ENCODE data around the gene NRCAM. TPM values are rescaled to one million over a fixed set of nuclear protein-coding genes. Genes with fewer than 3 reads are reported as not detected.

NRCAM gene
- total and polyA plus RNA-seq, 2 of the 8 experiments (the other 6 are each of a cell fraction or from before 2014, with no cell fraction given) = 2.7 to 3.8 TPM

DNA sequence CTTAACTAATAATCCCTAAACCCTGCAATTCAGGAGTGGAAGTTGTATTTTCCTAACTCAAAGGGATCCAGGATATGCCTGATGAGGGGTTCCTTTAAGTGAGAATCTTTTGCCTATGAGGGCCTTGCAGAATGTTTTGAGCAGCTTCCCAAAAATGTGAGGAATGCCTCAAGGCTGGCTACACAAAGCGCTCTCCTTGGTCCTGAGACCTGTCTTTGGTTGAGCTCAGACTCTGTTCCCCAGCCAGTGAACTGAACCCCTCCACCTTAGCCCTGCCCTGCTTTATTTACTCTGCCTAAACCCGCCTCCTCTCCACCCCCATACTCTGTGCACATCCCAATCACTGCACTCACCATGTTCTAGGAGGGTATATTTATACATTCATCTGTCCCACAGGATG lies 108.6 kb downstream of the NRCAM start:
- Histone ChIP-seq H3K36me3 (ENCODE audit: control insufficient read depth in 2 of 4, insufficient read depth in 4 of 4, low read length in 3 of 4) (no peaks in the 10 kb centered on the region), H3K23me2 (ENCODE audit: low read depth, low read length) (no peaks in the 10 kb centered on the region; the same call in 1 of the 2 replicates), H3K23ac (ENCODE audit: insufficient read length) (no peak overlapping the region), H3K4me2 (ENCODE audit: insufficient read depth in 1 of 2, low read depth in 2 of 2, low read length in 2 of 2) (no peak overlapping the region), H3K27me3 (replicated peaks in 1 of 4; ENCODE audit: control insufficient read depth in 3 of 4, extremely low read depth in 1 of 4, insufficient read depth in 3 of 4, low read length in 3 of 4) (no peaks in the 10 kb centered on the region), H3K56ac (replicated peaks; ENCODE audit: insufficient read length, low read depth, low read length) (no peak overlapping the region), H2AK5ac (ENCODE audit: low read depth, low read length) (no peak overlapping the region), H3K9me3 (ENCODE audit: insufficient read depth in 2 of 2, low read depth in 1 of 2, low read length in 1 of 2) (no peaks in the 10 kb centered on the region), H2BK120ac (replicated peaks; ENCODE audit: low read depth, low read length) (no peak overlapping the region), H3K4me1 (replicated peaks in 1 of 4; ENCODE audit: control insufficient read depth in 3 of 4, insufficient read depth in 4 of 4, low read length in 3 of 4) (peaks cover 0 to 6% (median 6%) of the 10 kb centered on the region in 4 experiments; a peak in 4 of 7 replicates), H2BK20ac (ENCODE audit: low read length) (no peak overlapping the region), H2BK12ac (ENCODE audit: low read depth, low read length) (no peak overlapping the region), H3K4ac (replicated peaks; ENCODE audit: insufficient read length, low read depth, low read length) (no peak overlapping the region), H2BK5ac (ENCODE audit: low read depth, low read length) (no peak overlapping the region), H3K79me1 (ENCODE audit: low read depth, low read length) (no peaks in the 10 kb centered on the region), H3K18ac (ENCODE audit: extremely low read depth, low read length) (no peak overlapping the region), H2AFZ (ENCODE audit: low read length) (no peak overlapping the region), H4K20me1 (replicated peaks in 1 of 2; ENCODE audit: control insufficient read depth in 1 of 2, insufficient read depth in 2 of 2, low read length in 2 of 2) (no peaks in the 10 kb centered on the region), H3K79me2 (ENCODE audit: control insufficient read depth in 1 of 2, insufficient read depth in 2 of 2, low read length in 2 of 2) (no peaks in the 10 kb centered on the region), H2BK15ac (ENCODE audit: low read length) (0 out of 2 replicates have a peak overlapping the region, but pooled peaks have one; percentile 1), H3K14ac (ENCODE audit: insufficient read length) (no peak overlapping the region), H3K9ac (replicated peaks in 1 of 4; ENCODE audit: extremely low read depth in 1 of 4, low read depth in 3 of 4, low read length in 3 of 4) (no peak overlapping the region), H4K91ac (replicated peaks; ENCODE audit: insufficient read length, low read length) (no peak overlapping the region), H3K27ac (ENCODE audit: low read depth, low read length) (no peak overlapping the region), H4K8ac (ENCODE audit: extremely low read depth, insufficient read depth, low read length) (no peak overlapping the region), H4K5ac (ENCODE audit: insufficient read length, low read depth, low read length) (no peak overlapping the region), H3K4me3 (ENCODE audit: extremely low read depth in 1 of 4, insufficient read depth in 2 of 4, low read depth in 3 of 4, low read length in 4 of 4) (no peak overlapping the region)
- FAIRE-seq (peak; percentile 92), DNase-seq (ENCODE audit: low read depth in 1 of 2, low spot score in 2 of 2) (peak; percentile 49 to 76)
- TF ChIP-seq TEAD4 (IDR thresholded peaks at IDR 0.05; ENCODE audit: low read depth, low read length) (peak; percentile 99), EP300 (IDR thresholded peaks at IDR 0.05; ENCODE audit: borderline replicate concordance in 1 of 2, low read depth in 2 of 2, low read length in 2 of 2) (0 out of 3 replicates have a peak, but pooled peaks of 1 of the 2 experiments have one; percentile 53), CREB1 (IDR thresholded peaks at IDR 0.05) (peak; percentile 55; the same call in 1 of the 2 replicates), SP1 (IDR thresholded peaks at IDR 0.05; ENCODE audit: low read depth, low read length) (peak; percentile 41; the same call in 1 of the 2 replicates), KDM5A (IDR thresholded peaks at IDR 0.05; ENCODE audit: low read length) (no peak), SIN3A (conservative IDR thresholded peaks at IDR 0.05 in 1 of 2, IDR thresholded peaks at IDR 0.05 in 1 of 2; ENCODE audit: low read depth in 1 of 2, low read length in 2 of 2) (peak; percentile 87 to 94), JUND (IDR thresholded peaks at IDR 0.05; ENCODE audit: low read length) (peak; percentile 39; the same call in 1 of the 2 replicates), YY1 (IDR thresholded peaks at IDR 0.05; ENCODE audit: low read depth, low read length) (no peak), BRCA1 (IDR thresholded peaks at IDR 0.05; ENCODE audit: low read depth, low read length) (no peak)
- TF ChIP-seq, protein P1, sequence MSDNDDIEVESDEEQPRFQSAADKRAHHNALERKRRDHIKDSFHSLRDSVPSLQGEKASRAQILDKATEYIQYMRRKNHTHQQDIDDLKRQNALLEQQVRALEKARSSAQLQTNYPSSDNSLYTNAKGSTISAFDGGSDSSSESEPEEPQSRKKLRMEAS (IDR thresholded peaks at IDR 0.05) = peak; percentile 20; the same call in 1 of the 2 replicates
- ChIA-PET POLR2A (ENCODE audit: partially characterized antibody) (interaction anchor here (0.9 kb wide), 1 partner anchor 11 kb away, joined by 5 read pairs; no protein-coding TSS in a partner anchor), CTCF (ENCODE audit: partially characterized antibody) (interaction anchor here (0.7 to 1.1 kb wide), 2 partner anchors 10 to 38 kb away, joined by 3 to 5 read pairs; no protein-coding TSS in a partner anchor)
- 6% methylated on average over 2 of the region's 2 CpGs; no CpG with 5 or more reads in 1 of the 2 experiments for WGBS, 2 experiments (ENCODE audit: extremely low coverage in 1 of 2, insufficient coverage in 1 of 2, insufficient read length in 1 of 2, insufficient replicate concordance in 2 of 2, low coverage in 1 of 2, low lambda C conversion rate in 2 of 2, missing lambda C conversion rate in 1 of 2)

Measured in H1 (cell line).